GM18858 (cell line): ENCODE results near the gene ARAF.
"Not testable (repeated sequence)": the region's sequence is repeated elsewhere in the genome, so short reads cannot be mapped to it uniquely, and the experiment has no call there.

Experiments used
- ATAC-seq: cut with Tn5 transposase; IDR thresholded peaks from one replicate; pipeline ENCODE4 v1.9.1; 2021; ENCODE audit not compliant: unreplicated experiment

Gene ARAF

GRCh38 chrX:47584714-47585113, 23.7 kb downstream of the ARAF start:
- no peak for ATAC-seq

- no peak for ATAC-seq
Observed at GRCh38 chrX:47585273-47585672, 24.3 kb downstream of the ARAF start.

GRCh38 chrX:47586043-47586787, 25.2 kb downstream of the ARAF start:
- no peak for ATAC-seq

DNA sequence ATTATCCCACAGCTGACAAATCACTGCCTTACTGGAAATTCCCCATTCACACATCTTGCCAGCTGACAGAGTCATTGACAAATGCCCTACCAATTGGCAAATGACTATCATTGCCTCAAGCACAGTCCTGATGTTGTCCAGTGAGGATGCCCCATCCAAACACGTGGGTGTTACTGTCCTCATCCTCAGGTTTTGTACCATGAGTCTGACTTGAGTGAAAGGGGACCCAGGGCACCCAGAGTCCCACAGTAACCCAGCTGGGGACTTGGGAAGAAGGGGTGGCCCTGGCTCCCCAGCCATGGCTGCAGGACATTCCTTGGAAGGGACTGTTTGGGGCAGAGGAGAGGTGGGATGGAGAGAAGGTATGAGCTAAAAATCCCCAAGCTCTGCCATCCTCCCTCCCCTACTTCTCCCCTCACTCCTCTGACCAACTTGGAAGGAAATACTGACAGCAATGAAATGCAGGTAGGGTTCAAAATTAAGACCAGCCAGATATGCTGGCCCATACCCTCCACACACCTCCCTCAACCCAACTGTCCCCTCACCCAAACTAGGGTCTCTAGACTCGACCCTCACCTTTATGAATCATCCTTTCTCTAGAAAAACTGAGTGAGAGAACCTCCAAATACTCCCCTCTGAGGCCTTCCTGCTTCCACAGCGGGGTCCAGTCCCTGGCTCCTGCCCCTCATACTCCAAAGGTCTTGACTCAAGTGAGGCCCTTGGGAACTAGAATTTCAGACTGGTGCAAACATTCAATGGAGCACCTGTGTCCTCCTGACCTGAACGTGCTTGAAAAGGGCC, 26.3 kb downstream of the ARAF start:
- ATAC-seq = no peak

DNA sequence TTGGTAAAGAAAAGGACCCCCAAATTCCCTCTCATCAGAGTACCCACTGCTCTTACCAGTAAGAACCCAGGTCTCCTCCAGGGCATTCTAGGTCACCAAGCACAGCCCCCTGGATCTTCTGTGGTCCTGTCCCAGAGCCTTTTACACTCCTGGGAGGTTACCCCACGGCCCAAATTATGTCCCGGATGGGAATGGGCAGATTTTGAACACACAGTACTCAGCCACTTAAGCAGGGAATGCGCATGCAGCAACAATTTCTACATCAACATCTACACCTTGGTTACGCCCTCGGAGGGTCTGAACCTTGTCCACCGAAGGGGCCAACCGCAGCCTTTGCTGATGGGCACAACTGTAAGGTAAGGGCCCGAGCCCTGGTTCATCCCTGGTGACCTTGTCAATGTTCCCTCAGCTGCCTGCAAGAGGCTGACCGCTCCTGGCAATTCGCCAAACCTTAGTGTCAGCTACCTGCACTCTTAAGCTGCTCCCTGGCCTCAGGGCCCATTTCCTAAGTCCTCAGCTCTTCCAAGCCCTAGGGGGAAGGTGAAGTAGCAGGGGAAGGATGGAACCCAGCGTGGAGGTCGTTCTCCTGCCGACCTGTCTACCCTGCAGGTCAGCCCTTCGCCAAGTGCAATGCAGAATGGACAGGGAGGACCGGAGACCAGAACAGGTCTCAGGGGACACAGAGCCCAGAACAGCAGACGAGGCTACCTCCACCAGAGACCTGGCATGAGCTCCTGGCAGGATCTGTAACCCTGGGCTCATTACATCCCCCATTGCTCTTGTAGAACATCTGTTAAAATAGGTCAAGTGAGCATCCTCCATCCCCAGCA, 27.1 kb downstream of the ARAF start:
- ATAC-seq = no peak

DNA sequence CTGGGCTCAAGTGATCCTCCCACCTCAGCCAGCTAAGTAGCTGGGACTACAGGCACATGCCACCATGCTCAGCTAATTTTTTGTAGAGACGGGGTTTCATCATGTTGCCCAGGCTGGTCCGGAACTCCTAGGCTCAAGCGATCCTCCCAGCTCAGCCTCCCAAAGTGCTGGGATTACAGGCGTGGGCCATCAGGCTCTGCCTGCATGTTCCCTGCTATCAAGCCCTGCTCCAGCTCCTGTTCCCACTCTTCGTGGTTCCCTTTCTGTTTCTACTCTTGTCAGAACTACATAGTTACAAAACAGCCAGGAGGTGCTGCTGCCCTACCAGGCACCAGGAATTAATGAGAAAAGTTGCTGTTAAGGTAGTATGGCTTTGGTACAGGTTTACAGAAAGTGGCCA, 30.0 kb downstream of the ARAF start:
- no peak for ATAC-seq

- no peak for ATAC-seq
Observed at GRCh38 chrX:47593522-47593921, 32.5 kb downstream of the ARAF start.

- ATAC-seq = no peak
Observed at GRCh38 chrX:47595716-47596251, 34.8 kb downstream of the ARAF start.

DNA sequence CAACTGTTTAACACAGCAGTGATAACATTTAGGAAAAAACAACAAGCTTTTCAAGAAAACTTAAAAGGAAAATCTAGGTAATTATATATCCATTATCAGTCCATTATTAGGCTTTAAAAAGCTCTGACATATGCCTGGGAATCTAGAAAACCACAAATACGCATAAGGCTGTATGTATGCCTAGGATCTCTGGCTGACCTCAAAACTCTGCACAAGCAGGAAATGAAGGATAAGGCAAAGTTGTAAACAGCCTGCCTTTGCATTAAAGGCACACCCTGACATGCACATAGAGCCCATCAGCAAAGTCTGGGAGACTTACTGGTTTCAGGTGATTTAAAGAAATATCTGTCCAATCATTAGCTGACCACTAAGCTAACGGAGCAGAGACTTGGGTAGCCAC, 35.3 kb downstream of the ARAF start:
- ATAC-seq = no peak

- no peak for ATAC-seq
Observed at GRCh38 chrX:47597222-47597621, 36.2 kb downstream of the ARAF start.

GRCh38 chrX:47603125-47603524, 42.1 kb downstream of the ARAF start:
- ATAC-seq = not testable (repeated sequence)

DNA sequence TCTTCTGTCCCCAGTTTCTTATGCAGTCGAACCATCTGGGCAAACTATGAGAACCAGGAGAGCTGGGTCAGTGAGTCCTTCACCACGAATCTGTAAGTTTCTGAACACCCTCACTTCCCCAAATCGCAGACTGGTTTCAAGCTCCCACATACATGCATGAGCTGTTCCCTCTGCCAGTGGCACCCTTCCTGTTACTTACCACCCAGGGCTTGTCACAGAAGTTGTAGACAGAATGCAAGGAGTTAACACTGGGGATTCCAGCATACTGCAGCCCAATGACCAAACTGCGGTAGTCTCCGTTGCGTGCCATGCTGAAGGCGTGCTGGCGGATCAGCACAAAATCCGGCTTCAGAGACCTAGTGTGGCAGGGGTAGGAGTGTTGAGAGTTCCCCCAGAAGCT, 44.0 kb downstream of the ARAF start:
- ATAC-seq = no peak

- no peak for ATAC-seq
Observed at GRCh38 chrX:47607091-47607490, 46.1 kb downstream of the ARAF start.

DNA sequence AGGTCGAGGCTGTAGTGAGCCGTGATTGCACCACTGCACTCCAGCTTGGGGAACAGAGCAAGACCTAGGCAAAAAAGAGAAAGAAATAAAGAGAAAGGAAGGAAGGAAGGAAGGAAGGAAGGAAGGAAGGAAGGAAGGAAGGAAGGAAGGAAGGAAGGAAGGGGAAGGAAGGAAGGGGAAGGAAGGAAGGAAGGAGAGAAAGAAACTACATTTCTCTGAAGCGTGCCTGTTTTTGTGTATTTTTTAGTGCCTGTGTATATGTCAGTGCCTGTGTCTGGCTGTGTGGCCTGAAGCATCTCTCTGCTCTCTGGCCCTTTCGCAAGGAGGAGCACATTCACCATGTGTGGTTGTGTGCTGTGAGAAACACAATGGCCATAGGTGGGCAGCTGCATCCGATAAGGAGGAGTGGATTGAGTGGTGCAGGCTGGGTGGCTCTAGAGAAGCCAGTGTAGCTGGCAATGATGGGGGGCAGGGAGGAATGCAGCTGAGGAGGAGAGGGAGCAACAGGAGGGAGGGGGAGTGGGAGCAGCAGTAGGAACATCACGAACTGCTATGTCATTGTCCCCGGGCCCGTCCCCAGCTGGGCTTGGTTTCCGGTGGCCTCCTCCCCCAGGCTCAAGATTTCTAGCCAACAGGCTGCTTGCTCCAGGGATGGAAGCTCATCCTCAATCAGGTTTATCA, 47.3 kb downstream of the ARAF start:
- ATAC-seq = no peak

- no peak for ATAC-seq
Observed at GRCh38 chrX:47610511-47610910, 49.5 kb downstream of the ARAF start.

DNA sequence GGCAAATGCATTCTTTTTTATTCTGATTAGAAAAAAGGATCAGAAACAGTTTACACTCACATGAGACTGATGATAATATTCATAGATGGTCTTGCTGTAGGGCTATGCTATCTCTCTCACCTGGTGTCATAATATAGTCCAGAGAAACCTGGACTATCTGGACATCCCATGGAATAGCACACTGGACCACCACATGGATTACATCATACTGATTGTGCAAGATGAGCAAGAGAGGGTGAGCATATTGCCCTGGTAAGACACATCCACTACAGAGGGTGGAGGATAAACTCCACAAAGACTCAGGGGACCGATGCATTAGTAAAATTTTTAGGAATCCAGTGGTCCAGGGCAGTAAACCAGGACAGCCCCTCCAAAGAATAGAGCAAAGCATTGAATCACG, 50.5 kb downstream of the ARAF start:
- no peak for ATAC-seq

DNA sequence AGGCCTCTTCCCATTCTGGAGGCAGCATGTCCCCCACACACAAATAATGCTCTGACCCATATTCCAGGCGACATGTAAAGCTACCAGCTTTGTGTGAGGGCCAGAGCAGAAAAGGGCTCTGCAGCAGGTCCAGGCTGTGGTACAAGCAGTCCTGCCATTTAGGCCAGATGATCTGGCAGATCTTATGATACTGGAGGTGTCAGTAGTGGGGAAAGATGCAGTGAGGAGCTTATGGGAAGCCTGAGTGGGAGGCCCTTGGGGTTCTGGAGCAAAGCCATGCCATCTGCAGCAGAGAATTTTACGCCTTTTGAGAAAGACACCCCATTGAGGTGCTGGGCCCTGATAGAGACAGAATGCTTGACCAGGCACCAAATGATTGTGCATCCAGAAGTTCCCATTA, 50.9 kb downstream of the ARAF start:
- no peak for ATAC-seq

DNA sequence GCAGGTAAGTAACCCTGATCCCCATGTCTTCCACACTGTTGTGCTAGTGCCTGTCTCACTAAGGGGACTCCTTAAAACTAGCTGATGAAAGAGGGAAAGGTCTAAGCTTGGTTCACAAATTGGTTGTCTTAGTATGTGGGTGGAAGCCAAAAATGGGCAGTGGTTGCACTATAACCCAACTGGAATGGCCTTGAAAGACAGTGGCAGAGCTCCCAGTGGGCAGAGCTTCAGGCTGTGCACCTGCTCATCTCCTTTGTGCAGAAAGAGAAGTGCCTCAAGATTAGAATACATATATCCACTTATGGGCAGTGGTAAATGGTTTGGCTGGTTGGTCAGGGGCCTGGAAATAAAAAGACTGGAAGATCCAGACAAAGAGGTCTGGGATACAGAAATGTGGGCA, 51.4 kb downstream of the ARAF start:
- no peak for ATAC-seq

DNA sequence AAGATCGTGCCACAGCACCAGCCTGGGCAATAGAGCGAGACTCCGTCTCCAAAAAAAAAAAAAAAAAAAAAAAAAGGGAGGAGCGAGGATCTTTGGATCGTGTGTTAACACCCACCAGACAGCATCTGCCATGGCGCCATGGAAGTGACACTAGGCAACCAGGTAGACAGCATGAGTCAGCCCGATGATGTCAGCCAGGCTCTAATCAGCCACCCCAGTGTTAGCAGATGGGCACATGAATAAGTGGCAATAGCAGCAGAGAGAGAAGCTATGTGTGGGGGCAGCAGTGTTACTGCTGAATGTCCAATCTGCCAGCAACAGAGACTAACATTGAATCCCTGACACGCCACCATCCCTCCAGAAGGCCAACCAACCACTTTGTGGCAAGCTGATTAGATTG, 52.1 kb downstream of the ARAF start:
- no peak for ATAC-seq

GRCh38 chrX:47614618-47615017, 53.6 kb downstream of the ARAF start:
- no peak for ATAC-seq
